ENCODE results near the gene SYT1. TPM values are rescaled to one million over a fixed set of nuclear protein-coding genes. Genes with fewer than 3 reads are reported as not detected.

SYT1 gene
- total and polyA plus RNA-seq, 2 donors (not counting 3 experiments of a cell fraction or from before 2014, with no cell fraction given) = 3.2 to 15.3 TPM

DNA sequence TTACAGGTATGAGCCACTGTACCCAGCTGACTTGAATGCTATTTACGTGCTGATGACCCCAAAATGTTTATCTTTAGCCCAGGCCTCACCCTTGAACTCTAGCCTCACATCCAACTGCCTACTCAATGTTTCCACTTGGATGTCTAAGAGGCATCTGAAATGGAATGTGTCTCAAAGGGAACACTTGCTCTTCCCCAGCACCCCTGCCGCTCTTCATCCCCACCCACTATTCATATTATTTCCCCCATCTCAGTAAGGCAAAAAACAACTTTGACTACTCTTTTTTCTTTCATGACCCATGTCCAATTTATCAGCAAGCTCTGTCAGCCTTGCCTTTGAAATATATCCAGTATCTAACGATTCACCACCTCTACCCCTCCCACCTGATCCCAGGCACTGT is 621.6 kb downstream of the SYT1 start:
- no peak for DNase-seq (ENCODE audit: low read depth, low spot score)
- H3K79me2 ChIP-seq (ENCODE audit: control insufficient read depth, insufficient read depth, low read length) = no peaks in the 10 kb centered on the region
- H3K4me3 ChIP-seq (replicated peaks in 1 of 3; ENCODE audit: insufficient read depth in 1 of 3, low read depth in 1 of 3, low read length in 3 of 3) = no peak overlapping the region
- H4K20me1 ChIP-seq (replicated peaks; ENCODE audit: control insufficient read depth, extremely low read depth, insufficient read depth, low read length) = no peaks in the 10 kb centered on the region
- ChIA-PET CTCF (interaction anchor here (1.3 kb wide), 1 partner anchor 66 kb away, joined by 4 read pairs; no protein-coding TSS in a partner anchor), POLR2A (no interaction called here)
- H3K9ac ChIP-seq (replicated peaks; ENCODE audit: extremely low read depth, insufficient read depth, low read length) = no peak overlapping the region
- H2AFZ ChIP-seq (ENCODE audit: low read depth, low read length) = no peak overlapping the region
- H3K4me2 ChIP-seq (ENCODE audit: insufficient read depth, low read length) = no peak overlapping the region
- no peak for FAIRE-seq
- dilution Hi-C loops (cut with MboI; ENCODE audit: extremely low pct_ligation_motif_present, low sequenced_read_pairs) = no loop called here
- H3K27ac ChIP-seq (ENCODE audit: insufficient read depth, low read depth, low read length) = no peak overlapping the region
- H3K36me3 ChIP-seq (ENCODE audit: control insufficient read depth in 2 of 2, extremely low read depth in 1 of 2, insufficient read depth in 2 of 2, low read length in 2 of 2) = no peaks in the 10 kb centered on the region
- BruUV-seq (replicated peaks) = no TSS peak
- no peaks in the 10 kb centered on the region for H3K9me1 ChIP-seq (replicated peaks; ENCODE audit: control insufficient read depth, extremely low read depth, insufficient read depth, low read length)
- intact Hi-C loops (cut with micrococcal nuclease) = no loop called here
- no peak for TF ChIP-seq JUN (IDR thresholded peaks at IDR 0.05; ENCODE audit: borderline replicate concordance, insufficient read depth, insufficient read length, low read depth)
- TF ChIP-seq, protein P1, sequence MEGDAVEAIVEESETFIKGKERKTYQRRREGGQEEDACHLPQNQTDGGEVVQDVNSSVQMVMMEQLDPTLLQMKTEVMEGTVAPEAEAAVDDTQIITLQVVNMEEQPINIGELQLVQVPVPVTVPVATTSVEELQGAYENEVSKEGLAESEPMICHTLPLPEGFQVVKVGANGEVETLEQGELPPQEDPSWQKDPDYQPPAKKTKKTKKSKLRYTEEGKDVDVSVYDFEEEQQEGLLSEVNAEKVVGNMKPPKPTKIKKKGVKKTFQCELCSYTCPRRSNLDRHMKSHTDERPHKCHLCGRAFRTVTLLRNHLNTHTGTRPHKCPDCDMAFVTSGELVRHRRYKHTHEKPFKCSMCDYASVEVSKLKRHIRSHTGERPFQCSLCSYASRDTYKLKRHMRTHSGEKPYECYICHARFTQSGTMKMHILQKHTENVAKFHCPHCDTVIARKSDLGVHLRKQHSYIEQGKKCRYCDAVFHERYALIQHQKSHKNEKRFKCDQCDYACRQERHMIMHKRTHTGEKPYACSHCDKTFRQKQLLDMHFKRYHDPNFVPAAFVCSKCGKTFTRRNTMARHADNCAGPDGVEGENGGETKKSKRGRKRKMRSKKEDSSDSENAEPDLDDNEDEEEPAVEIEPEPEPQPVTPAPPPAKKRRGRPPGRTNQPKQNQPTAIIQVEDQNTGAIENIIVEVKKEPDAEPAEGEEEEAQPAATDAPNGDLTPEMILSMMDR (IDR thresholded peaks at IDR 0.05; ENCODE audit: extremely low read depth in 1 of 2, insufficient read depth in 1 of 2, low read depth in 1 of 2, low read length in 2 of 2) = no peak
- no peak for TF ChIP-seq POLR2AphosphoS5 (IDR thresholded peaks at IDR 0.05; ENCODE audit: insufficient read depth, low read depth, low read length)
- TF ChIP-seq FOS (IDR thresholded peaks at IDR 0.05; ENCODE audit: borderline replicate concordance, insufficient read depth, low read length) = no peak
- TF ChIP-seq GATA2 (IDR thresholded peaks at IDR 0.05; ENCODE audit: insufficient read depth, insufficient read length, low read depth, low read length) = no peak
- no peak for TF ChIP-seq MAX (IDR thresholded peaks at IDR 0.05; ENCODE audit: insufficient read depth, insufficient read length)
- TF ChIP-seq POLR2A (IDR thresholded peaks at IDR 0.05; ENCODE audit: low read depth, low read length) = no peak
- TF ChIP-seq MYC (IDR thresholded peaks at IDR 0.05; ENCODE audit: low read depth, low read length) = no peak
- no peak for TF ChIP-seq EZH2 (IDR thresholded peaks at IDR 0.05; ENCODE audit: borderline replicate concordance, low read depth, low read length, severe bottlenecking)
- no peaks in the 10 kb centered on the region for H3K4me1 ChIP-seq (ENCODE audit: control insufficient read depth, extremely low read depth, insufficient read depth, low read length)
- H3K27me3 ChIP-seq (ENCODE audit: control insufficient read depth in 2 of 2, insufficient read depth in 2 of 2, low read length in 2 of 2) = no peaks in the 10 kb centered on the region
- H3K9me3 ChIP-seq (replicated peaks; ENCODE audit: control insufficient read depth, insufficient read depth, low read length) = no peaks in the 10 kb centered on the region

Data from endothelial cell of umbilical vein (primary cell).